DOHH2 (cell line): ENCODE measurements around the gene ST6GAL1.

ENCODE experiments used
- EZH2phosphoT487 ChIP-seq: fragments of 200-600 bp; sonication (generic); IDR thresholded peaks from 2 replicates; pipeline ENCODE4 v1.6.1; 2017; ENCODE audit warnings: borderline replicate concordance, mild to moderate bottlenecking, antibody characterized with exemption, low read length, moderate library complexity, mixed read lengths
- TF ChIP-seq, protein P1 (sequence below): fragments of 200-600 bp; sonication (generic); IDR thresholded peaks from one replicate; pipeline ENCODE4 v1.5.1; 2014; ENCODE audit warnings: antibody characterized with exemption, mild to moderate bottlenecking, low read depth, low read length; ENCODE audit not compliant: poor library complexity, severe bottlenecking

DNA sequence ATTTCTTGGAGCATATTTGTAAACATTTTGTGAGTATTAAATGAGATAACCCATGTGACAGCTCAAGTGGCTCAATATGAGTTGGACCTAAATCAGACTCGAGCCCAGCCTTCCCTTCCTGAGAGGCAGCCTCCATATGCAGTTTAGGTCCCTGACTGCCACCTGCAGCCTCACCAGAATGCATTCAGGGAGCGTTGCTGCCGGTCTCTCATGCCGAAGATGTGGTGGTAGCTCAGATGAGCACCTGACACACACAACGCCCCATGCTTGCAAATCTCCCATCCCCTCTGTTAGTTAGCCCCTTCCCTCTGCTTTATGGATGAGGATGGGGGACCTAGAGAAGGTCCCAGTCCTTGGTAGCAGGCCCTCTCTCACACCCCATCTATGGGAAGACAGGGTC is 9.2 kb downstream of the ST6GAL1 start:
- TF ChIP-seq, protein P1, sequence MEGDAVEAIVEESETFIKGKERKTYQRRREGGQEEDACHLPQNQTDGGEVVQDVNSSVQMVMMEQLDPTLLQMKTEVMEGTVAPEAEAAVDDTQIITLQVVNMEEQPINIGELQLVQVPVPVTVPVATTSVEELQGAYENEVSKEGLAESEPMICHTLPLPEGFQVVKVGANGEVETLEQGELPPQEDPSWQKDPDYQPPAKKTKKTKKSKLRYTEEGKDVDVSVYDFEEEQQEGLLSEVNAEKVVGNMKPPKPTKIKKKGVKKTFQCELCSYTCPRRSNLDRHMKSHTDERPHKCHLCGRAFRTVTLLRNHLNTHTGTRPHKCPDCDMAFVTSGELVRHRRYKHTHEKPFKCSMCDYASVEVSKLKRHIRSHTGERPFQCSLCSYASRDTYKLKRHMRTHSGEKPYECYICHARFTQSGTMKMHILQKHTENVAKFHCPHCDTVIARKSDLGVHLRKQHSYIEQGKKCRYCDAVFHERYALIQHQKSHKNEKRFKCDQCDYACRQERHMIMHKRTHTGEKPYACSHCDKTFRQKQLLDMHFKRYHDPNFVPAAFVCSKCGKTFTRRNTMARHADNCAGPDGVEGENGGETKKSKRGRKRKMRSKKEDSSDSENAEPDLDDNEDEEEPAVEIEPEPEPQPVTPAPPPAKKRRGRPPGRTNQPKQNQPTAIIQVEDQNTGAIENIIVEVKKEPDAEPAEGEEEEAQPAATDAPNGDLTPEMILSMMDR: no peak
- no peak for TF ChIP-seq EZH2phosphoT487
